HepG2 (cell line): ENCODE data around the gene SPCS1. TPM values are rescaled to one million over a fixed set of nuclear protein-coding genes. Genes with fewer than 3 reads are reported as not detected.
A peak's percentile ranks its signal among the peaks of the same experiment; 100 is the strongest.

Experiments
- AHR ChIP-seq: IDR thresholded peaks from 2 replicates; pipeline ENCODE4 v1.6.1; 2018; ENCODE audit warnings: missing genetic modification reagents, missing compliant biosample characterization
- KLF11 ChIP-seq: IDR thresholded peaks from 2 replicates; pipeline ENCODE4 v1.6.1; 2016; ENCODE audit warnings: missing compliant biosample characterization
- MYNN ChIP-seq: sonication (generic); formaldehyde crosslinking; IDR thresholded peaks from 2 replicates; pipeline ENCODE4 v1.4.0; 2020; ENCODE audit warnings: mild to moderate bottlenecking, low read depth, missing genetic modification reagents
- NONO ChIP-seq, 2 experiments: fragments of 450-650 bp in 1 of 2; sonication (generic) in 1 of 2; formaldehyde crosslinking in 1 of 2; IDR thresholded peaks in 1 of 2; conservative IDR thresholded peaks in 1 of 2; 2 replicates each; pipeline versions ENCODE4 v1.6.1 to v1.8.0; 2017 to 2022; ENCODE audit warnings: mild to moderate bottlenecking in 1 of 2, missing genetic modification reagents in 1 of 2, moderate library complexity in 1 of 2
- RAD21 ChIP-seq: fragments of 450-650 bp; formaldehyde crosslinking; IDR thresholded peaks from 2 replicates; pipeline ENCODE4 v1.5.0; 2020; ENCODE audit warnings: mild to moderate bottlenecking
- SMAD3 ChIP-seq: sonication (generic); formaldehyde crosslinking; IDR thresholded peaks from 2 replicates; pipeline ENCODE4 v1.4.0; 2020; ENCODE audit warnings: missing genetic modification reagents
- YY1 ChIP-seq: IDR thresholded peaks from 2 replicates; pipeline ENCODE4 v1.6.1; 2011; ENCODE audit warnings: low read length, low read depth, moderate library complexity, mild to moderate bottlenecking; ENCODE audit not compliant: insufficient read depth, insufficient replicate concordance
- polyA plus RNA-seq, 8 experiments: library from polyadenylated mRNA; depleted of rRNA in 3 of 8; stranded (reverse) in 7 of 8; unstranded in 1 of 8; fragments of >200 nt; fragmentation: Illumina TruSeq in 4 of 8; extraction: Trizol in 4 of 8; gene quantifications; 2 replicates each; pipeline versions ENCODE4 v1.2.1 to v1.2.3, GENCODE V29; 2011 to 2016; ENCODE audit warnings: low read depth in 4 of 8, missing spikeins in 1 of 8, mixed read lengths in 1 of 8; ENCODE audit not compliant: insufficient read depth in 1 of 8
- total RNA-seq, 5 experiments: library from RNA; depleted of rRNA; stranded (reverse); fragments of >200 nt; fragmentation: Illumina TruSeq; extraction: Trizol; gene quantifications; 2 replicates each; pipeline ENCODE4 v1.2.3, GENCODE V29; 2016; ENCODE audit warnings: low read depth in 1 of 5
- TF ChIP-seq, protein P1 (sequence below): sonication (generic); formaldehyde crosslinking; IDR thresholded peaks from 2 replicates; pipeline ENCODE4 v1.4.0; 2020; ENCODE audit warnings: missing genetic modification reagents, borderline replicate concordance
- TF ChIP-seq, protein P2 (sequence below): sonication (generic); formaldehyde crosslinking; IDR thresholded peaks from 2 replicates; pipeline ENCODE4 v1.5.0; 2020; ENCODE audit warnings: mild to moderate bottlenecking, missing genetic modification reagents
- TF ChIP-seq, protein P3 (sequence below): sonication (generic); formaldehyde crosslinking; IDR thresholded peaks from 2 replicates; pipeline ENCODE4 v1.8.0; 2022; ENCODE audit warnings: missing genetic modification reagents, mild to moderate bottlenecking, moderate library complexity, borderline replicate concordance
- TF ChIP-seq, protein P4 (sequence below): sonication (generic); formaldehyde crosslinking; IDR thresholded peaks from 2 replicates; pipeline ENCODE4 v1.4.0; 2020; ENCODE audit warnings: missing genetic modification reagents, mild to moderate bottlenecking, borderline replicate concordance
- TF ChIP-seq, protein P5 (sequence below): sonication (generic); formaldehyde crosslinking; IDR thresholded peaks from 2 replicates; pipeline ENCODE4 v1.5.1; 2020; ENCODE audit warnings: mild to moderate bottlenecking, missing genetic modification reagents, borderline replicate concordance

The SPCS1 gene
- total and polyA plus RNA-seq, 2 of the 13 experiments (the other 11 are each of a cell fraction or from before 2014, with no cell fraction given): 84.6 to 120 TPM

DNA sequence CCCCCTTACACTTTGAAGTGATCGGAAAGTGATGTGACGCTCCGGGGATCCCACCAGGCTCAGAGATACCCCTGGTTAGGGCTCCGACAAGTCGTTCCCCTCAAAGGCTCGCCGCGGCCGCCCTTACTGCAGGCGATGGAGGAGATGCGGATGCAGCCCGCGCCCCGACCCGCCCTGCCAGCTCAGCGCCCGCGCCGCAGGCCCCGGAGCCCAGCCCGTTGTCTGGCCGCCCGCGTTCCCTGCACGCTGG lies 543 bp upstream of the SPCS1 start (continued):
- TF ChIP-seq, protein P1, sequence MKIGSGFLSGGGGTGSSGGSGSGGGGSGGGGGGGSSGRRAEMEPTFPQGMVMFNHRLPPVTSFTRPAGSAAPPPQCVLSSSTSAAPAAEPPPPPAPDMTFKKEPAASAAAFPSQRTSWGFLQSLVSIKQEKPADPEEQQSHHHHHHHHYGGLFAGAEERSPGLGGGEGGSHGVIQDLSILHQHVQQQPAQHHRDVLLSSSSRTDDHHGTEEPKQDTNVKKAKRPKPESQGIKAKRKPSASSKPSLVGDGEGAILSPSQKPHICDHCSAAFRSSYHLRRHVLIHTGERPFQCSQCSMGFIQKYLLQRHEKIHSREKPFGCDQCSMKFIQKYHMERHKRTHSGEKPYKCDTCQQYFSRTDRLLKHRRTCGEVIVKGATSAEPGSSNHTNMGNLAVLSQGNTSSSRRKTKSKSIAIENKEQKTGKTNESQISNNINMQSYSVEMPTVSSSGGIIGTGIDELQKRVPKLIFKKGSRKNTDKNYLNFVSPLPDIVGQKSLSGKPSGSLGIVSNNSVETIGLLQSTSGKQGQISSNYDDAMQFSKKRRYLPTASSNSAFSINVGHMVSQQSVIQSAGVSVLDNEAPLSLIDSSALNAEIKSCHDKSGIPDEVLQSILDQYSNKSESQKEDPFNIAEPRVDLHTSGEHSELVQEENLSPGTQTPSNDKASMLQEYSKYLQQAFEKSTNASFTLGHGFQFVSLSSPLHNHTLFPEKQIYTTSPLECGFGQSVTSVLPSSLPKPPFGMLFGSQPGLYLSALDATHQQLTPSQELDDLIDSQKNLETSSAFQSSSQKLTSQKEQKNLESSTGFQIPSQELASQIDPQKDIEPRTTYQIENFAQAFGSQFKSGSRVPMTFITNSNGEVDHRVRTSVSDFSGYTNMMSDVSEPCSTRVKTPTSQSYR (CRISPR knock-in tag): no peak
- TF ChIP-seq, protein P2, sequence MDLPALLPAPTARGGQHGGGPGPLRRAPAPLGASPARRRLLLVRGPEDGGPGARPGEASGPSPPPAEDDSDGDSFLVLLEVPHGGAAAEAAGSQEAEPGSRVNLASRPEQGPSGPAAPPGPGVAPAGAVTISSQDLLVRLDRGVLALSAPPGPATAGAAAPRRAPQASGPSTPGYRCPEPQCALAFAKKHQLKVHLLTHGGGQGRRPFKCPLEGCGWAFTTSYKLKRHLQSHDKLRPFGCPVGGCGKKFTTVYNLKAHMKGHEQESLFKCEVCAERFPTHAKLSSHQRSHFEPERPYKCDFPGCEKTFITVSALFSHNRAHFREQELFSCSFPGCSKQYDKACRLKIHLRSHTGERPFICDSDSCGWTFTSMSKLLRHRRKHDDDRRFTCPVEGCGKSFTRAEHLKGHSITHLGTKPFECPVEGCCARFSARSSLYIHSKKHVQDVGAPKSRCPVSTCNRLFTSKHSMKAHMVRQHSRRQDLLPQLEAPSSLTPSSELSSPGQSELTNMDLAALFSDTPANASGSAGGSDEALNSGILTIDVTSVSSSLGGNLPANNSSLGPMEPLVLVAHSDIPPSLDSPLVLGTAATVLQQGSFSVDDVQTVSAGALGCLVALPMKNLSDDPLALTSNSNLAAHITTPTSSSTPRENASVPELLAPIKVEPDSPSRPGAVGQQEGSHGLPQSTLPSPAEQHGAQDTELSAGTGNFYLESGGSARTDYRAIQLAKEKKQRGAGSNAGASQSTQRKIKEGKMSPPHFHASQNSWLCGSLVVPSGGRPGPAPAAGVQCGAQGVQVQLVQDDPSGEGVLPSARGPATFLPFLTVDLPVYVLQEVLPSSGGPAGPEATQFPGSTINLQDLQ (CRISPR knock-in tag): peak; percentile 58; the same call in 1 of the 2 replicates
- TF ChIP-seq NONO (IDR thresholded peaks at IDR 0.05) (no peak), NONO (CRISPR knock-in tag; conservative IDR thresholded peaks at IDR 0.05) (no peak; the same call in 1 of the 2 replicates), KLF11 (no peak), RAD21 (CRISPR knock-in tag) (peak; percentile 55), YY1 (no peak), SMAD3 (CRISPR knock-in tag) (no peak), AHR (CRISPR knock-in tag) (0 out of 2 replicates have a peak, but pooled peaks have one; percentile 27), MYNN (CRISPR knock-in tag) (0 out of 2 replicates have a peak, but pooled peaks have one; percentile 18)
- TF ChIP-seq, protein P3, sequence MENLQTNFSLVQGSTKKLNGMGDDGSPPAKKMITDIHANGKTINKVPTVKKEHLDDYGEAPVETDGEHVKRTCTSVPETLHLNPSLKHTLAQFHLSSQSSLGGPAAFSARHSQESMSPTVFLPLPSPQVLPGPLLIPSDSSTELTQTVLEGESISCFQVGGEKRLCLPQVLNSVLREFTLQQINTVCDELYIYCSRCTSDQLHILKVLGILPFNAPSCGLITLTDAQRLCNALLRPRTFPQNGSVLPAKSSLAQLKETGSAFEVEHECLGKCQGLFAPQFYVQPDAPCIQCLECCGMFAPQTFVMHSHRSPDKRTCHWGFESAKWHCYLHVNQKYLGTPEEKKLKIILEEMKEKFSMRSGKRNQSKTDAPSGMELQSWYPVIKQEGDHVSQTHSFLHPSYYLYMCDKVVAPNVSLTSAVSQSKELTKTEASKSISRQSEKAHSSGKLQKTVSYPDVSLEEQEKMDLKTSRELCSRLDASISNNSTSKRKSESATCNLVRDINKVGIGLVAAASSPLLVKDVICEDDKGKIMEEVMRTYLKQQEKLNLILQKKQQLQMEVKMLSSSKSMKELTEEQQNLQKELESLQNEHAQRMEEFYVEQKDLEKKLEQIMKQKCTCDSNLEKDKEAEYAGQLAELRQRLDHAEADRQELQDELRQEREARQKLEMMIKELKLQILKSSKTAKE (CRISPR knock-in tag): 0 out of 2 replicates have a peak, but pooled peaks have one; percentile 29
- TF ChIP-seq, protein P4, sequence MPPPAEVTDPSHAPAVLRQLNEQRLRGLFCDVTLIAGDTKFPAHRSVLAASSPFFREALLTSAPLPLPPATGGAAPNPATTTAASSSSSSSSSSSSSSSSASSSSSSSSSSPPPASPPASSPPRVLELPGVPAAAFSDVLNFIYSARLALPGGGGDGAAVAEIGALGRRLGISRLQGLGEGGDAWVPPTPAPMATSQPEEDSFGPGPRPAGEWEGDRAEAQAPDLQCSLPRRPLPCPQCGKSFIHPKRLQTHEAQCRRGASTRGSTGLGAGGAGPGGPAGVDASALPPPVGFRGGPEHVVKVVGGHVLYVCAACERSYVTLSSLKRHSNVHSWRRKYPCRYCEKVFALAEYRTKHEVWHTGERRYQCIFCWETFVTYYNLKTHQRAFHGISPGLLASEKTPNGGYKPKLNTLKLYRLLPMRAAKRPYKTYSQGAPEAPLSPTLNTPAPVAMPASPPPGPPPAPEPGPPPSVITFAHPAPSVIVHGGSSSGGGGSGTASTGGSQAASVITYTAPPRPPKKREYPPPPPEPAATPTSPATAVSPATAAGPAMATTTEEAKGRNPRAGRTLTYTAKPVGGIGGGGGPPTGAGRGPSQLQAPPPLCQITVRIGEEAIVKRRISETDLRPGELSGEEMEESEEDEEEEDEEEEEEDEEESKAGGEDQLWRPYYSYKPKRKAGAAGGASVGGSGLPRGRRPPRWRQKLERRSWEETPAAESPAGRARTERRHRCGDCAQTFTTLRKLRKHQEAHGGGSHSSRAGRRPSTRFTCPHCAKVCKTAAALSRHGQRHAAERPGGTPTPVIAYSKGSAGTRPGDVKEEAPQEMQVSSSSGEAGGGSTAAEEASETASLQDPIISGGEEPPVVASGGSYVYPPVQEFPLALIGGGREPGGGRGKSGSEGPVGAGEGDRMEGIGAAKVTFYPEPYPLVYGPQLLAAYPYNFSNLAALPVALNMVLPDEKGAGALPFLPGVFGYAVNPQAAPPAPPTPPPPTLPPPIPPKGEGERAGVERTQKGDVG (CRISPR knock-in tag): no peak
- TF ChIP-seq, protein P5, sequence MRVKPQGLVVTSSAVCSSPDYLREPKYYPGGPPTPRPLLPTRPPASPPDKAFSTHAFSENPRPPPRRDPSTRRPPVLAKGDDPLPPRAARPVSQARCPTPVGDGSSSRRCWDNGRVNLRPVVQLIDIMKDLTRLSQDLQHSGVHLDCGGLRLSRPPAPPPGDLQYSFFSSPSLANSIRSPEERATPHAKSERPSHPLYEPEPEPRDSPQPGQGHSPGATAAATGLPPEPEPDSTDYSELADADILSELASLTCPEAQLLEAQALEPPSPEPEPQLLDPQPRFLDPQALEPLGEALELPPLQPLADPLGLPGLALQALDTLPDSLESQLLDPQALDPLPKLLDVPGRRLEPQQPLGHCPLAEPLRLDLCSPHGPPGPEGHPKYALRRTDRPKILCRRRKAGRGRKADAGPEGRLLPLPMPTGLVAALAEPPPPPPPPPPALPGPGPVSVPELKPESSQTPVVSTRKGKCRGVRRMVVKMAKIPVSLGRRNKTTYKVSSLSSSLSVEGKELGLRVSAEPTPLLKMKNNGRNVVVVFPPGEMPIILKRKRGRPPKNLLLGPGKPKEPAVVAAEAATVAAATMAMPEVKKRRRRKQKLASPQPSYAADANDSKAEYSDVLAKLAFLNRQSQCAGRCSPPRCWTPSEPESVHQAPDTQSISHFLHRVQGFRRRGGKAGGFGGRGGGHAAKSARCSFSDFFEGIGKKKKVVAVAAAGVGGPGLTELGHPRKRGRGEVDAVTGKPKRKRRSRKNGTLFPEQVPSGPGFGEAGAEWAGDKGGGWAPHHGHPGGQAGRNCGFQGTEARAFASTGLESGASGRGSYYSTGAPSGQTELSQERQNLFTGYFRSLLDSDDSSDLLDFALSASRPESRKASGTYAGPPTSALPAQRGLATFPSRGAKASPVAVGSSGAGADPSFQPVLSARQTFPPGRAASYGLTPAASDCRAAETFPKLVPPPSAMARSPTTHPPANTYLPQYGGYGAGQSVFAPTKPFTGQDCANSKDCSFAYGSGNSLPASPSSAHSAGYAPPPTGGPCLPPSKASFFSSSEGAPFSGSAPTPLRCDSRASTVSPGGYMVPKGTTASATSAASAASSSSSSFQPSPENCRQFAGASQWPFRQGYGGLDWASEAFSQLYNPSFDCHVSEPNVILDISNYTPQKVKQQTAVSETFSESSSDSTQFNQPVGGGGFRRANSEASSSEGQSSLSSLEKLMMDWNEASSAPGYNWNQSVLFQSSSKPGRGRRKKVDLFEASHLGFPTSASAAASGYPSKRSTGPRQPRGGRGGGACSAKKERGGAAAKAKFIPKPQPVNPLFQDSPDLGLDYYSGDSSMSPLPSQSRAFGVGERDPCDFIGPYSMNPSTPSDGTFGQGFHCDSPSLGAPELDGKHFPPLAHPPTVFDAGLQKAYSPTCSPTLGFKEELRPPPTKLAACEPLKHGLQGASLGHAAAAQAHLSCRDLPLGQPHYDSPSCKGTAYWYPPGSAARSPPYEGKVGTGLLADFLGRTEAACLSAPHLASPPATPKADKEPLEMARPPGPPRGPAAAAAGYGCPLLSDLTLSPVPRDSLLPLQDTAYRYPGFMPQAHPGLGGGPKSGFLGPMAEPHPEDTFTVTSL (CRISPR knock-in tag): no peak
